ENCODE data around the gene FANCI.
A peak's percentile ranks its signal among the peaks of the same experiment; 100 is the strongest.

The FANCI gene

GRCh38 chr15:89307046-89307587 is 63.3 kb downstream of the FANCI start:
- peak; percentile 24 for DNase-seq (ENCODE audit: low spot score)

GRCh38 chr15:89307791-89308190 is 64.0 kb downstream of the FANCI start:
- DNase-seq (ENCODE audit: low spot score) = no peak

- DNase-seq (ENCODE audit: low spot score) = no peak
Measured at GRCh38 chr15:89308236-89308635, 64.5 kb downstream of the FANCI start.

DNA sequence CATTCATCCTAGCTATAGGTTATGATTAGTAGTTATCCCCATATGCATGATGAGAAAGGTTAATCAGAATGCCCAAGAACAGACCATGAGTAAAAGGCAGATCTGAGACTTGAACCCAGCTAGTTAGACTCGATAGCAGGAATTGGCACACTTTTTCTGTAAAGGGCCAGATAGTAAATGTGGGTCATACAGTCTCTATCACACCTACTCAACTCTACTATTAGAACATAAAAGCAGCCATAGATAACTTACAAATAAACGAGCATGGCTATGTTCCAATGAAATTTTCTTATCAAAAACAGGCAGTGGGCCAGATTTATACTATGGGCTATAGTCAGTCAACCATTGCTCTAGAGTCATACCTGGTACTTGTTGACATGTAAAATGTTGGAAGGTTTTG is 66.2 kb downstream of the FANCI start:
- DNase-seq (ENCODE audit: low spot score) = no peak

DNA sequence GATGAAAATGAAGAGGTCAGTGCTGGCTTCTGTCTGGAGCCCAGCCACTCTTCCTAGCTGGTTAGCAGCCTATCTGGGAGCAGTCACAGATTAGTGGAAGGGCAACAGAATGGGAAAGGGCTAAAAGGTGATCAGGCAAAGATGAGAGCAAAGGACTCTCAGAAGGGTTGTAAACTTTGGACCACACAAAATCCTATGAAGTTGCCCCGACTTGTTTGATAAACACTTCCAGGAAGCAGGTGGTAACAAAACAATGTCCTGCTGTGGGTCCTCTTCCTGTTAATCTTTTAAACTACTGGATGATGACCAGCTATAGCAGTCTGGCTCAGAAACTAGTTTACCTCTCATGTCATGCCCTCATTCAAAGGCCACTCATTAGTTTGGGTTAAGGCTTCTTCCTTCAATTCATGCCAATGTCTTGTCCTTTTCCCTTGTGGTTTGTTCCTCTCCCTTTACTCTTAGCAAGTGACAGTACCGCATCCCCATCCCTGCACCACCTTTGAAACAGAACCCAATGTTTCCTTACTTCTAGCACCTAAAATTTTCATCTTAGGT is 71.7 kb downstream of the FANCI start:
- no peak for DNase-seq (ENCODE audit: low spot score)

- no peak for DNase-seq (ENCODE audit: low spot score)
Measured at GRCh38 chr15:89316504-89316903, 72.7 kb downstream of the FANCI start.

DNA sequence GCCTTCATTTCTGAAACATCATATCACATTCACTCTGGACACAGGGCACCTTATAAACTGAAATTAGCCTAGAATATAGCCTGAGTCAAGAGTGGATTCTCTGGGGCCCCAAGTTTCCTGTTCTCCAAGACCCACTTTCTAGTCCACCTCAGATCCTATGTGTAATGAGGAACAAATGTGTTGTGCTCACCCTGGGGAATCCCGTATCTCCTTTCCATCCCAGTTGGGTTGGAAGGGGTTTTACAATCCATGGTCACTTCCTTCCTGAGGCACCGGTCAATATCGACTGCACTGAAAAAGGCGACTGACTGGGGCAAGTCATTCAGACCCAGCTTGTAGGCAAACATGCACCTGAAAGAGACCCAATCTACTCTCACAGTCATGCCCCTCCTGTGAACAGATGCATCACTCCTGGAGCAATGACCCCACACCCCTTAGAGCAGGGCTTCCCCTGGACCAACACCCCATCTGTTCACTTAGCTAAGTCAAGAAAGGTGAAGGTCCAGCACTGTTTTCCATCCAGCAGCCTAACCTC is 73.5 kb downstream of the FANCI start:
- DNase-seq (ENCODE audit: low spot score) = no peak

DNA sequence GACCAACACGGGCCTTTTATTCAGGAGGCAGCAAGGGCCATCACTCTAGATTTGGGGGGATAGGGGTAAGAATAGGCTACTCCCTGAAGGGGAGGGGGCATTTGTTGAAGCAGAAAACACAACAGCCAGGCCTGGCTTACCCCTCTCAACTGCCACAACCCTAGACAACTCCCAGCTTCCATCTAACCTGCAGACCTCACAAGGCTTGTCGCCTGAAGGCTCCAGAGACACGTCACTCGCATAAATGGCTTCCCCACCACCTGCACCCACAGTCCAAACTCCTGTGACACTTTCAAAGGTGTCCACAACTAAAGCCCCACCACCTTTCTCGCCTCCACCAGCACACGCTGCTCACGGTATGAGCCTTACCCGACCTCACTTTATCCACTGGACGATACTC is 75.9 kb downstream of the FANCI start:
- DNase-seq (ENCODE audit: low spot score) = no peak

DNA sequence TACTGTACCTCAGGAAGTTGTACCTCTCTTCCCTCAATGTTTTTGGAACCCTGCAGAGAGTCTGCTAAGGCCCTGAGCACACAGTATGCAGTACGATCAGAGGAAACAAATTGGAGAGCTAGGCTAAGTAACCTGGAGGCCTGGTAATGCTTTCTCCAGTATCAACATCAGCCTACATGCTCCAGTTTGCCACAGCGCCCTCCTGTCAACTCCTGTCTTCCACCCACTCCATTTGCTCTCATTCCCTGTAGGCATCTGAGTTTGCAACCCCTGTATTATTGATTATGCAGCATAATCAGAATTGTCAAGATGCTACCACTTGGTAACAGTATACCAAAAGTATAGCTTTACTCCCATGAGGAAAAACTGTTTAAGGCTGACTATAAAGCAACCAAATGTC is 76.4 kb downstream of the FANCI start:
- DNase-seq (ENCODE audit: low spot score) = no peak

DNA sequence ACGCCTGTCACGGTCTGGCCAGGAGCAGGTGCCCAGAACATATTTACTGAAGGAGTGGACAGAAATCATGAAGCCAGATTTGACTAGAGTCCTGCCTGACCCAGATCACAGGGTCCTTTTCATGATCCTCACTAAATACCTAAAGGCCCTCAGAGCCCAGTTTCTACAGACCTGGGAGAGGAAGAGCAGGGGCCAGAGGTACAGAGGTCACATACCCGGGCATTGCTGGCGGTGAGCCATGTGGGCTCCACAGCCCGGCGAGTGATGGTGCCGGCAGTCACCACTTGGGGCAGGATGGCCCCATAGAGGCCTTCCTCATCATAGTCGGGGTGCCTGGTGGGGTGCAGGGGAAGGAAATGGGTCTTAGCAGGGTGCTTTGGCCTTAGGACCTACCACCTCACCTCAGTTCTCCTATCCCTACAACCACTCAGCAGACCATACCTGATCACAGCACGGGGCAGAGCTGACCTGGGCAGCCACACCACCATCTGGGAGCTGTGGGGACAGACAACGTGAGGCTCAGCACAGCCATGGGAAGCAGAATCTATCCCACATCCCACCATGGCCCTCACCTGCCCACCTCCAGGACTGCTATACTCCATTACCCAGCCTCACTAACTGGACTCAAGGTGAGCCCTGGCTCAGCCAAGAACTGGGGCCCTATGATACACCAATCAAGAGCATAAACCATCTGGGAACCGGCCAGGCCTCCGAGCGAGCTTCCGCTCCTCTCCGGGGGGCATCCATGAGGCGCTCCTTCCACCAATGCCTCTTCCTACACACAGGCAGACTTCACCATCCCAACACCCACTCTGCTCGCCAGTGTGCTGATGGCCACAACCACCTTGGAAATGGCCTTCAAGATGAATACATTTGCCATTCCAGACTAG is 78.0 kb downstream of the FANCI start:
- no peak for DNase-seq (ENCODE audit: low spot score)

DNA sequence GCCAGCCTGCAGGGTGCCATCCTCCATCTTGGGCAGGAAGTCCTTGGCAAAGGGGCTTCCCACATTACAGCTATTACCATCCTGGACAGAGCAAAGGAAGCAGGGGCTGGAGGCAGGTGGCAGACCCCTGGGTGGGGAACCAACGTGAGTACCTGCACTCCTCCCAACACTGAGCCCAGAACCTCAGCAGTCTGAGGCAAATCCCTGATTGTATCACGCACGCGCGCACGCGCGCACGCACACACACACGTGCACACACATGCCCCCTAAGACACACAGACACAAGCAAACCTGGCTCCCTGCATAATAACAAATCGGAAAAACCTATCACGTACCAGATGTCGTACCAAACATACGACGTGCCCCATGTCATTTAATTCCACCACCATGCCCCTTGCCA is 79.0 kb downstream of the FANCI start:
- no peak for DNase-seq (ENCODE audit: low spot score)

DNA sequence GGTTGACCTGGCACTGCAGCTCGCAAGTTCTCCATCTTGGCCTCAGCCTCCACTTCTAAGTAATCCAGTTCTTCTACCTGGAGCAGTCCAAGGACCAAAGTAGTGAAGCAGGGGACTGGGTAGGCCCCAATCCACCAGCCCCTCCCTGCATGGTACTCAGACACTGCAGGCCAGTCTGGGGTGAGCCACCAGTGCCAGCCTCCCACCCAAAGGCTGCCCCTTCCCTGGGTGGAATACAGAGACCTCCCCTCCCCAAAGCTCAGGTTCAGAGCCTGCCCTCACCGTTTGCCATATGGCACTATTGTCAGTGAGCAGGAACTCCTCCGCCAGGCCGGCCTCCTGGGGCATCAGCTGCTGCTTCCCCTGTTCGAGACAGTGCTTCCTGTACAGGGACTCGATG is 80.0 kb downstream of the FANCI start:
- no peak for DNase-seq (ENCODE audit: low spot score)

DNA sequence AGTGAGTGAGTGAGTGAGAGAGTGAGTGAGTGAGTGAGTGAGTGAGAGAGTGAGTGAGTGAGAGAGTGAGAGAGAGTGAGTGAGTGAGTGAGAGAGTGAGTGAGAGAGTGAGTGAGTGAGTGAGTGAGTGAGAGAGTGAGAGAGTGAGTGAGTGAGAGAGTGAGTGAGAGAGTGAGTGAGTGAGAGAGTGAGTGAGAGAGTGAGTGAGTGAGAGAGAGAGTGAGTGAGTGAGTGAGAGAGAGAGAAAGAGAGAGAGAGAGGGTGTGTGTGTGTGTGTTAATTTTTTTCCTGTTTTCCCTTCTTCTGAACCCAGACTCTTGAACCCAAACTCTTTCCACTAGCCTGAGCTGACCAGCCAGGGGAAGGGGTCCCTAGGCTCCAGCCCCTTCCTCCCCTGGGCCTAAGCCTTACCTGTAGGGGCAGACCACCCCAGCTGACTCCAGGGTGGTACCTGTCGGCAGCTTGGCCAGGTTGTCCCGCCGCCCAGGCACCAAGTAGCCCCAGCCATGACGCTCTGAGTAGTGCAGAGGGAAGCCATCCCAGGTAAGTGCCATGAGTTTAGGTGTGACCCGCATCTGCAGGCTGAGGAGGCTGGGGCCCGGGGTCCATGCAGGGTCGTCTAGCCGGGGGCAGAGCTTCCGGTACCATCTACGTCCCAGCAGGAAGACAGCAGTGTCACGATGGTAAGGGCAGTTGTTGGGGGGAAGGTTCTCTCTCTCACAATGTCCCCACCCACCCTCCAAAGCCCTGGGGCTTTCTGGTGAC is 81.4 kb downstream of the FANCI start:
- no peak for DNase-seq (ENCODE audit: low spot score)

GRCh38 chr15:89326316-89326715 is 82.5 kb downstream of the FANCI start:
- DNase-seq (ENCODE audit: low spot score) = no peak

DNA sequence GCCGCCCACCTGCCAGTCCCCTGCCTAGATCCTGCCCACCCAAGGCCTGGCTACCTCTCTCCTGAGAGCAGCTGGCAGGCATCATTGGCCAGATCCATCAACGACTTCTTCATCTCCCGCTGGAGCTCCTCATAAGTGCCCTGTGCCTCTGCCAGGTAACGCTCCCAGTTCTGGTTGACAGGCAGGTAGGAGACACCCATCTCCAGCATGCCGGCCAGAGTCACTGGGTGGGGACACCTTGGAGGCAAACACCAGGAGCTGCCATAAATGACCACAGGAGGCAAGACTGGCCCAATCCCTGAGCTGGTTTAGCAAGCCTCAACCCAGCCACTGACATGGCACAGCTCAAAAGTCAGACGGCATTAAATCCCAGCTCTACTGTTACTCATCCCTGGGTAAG is 83.3 kb downstream of the FANCI start:
- no peak for DNase-seq (ENCODE audit: low spot score)

- no peak for DNase-seq (ENCODE audit: low spot score)
Measured at GRCh38 chr15:89328398-89329254, 84.8 kb downstream of the FANCI start.

DNA sequence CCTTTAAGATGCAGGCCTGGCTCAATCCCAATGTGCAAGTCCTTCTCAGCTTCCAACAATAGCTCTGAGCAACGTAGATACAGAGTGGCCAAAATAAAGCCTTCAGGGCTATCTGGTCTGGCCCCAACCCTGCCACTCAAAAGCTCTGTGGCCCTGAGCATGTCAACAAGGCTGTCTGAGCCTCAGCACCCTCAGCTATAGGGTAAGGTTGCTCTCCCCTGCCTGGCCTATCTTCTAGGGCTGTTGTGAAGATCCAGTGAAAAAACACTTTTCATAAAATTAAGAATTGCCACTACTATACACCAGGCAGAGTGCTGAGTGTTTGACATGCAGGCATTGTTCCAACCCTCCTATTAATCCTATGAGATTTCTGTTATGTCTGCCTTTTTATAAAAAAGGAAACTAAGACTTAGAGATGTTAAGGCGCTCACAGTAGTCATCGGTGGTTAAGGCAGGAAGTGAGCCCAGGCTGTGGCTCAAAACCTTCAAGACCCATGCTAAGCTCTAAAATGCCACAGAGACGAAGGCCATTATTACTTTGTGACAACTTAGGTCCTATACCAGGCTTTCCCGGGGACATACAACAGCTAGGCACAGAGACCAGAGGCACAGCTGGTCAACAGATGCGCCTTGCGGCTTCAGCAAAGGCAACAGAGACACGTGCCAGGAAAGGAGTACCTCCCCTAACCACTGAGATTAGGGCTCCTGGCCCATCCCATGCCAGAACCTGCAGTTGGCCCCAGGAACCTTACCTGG is 85.7 kb downstream of the FANCI start:
- no peak for DNase-seq (ENCODE audit: low spot score)

DNA sequence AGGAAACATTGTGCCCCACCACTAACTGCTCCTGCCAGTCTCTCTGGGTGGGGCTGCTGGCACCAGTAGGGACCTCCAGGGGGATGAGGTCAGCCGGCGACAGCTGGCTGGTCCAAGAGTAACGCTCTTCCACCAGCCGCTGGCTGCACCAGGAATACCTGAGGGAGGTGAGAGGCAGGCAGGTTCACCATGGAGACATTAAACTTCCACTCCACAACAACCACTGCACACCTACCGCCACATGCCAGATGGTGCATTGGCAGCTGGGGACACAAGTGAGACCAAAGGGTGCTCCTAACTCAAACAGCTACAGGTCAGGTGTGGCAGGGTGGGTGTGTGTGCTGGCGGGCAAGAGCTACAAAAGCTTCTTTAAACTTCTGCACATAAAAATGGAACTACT is 86.3 kb downstream of the FANCI start:
- DNase-seq (ENCODE audit: low spot score) = no peak

DNA sequence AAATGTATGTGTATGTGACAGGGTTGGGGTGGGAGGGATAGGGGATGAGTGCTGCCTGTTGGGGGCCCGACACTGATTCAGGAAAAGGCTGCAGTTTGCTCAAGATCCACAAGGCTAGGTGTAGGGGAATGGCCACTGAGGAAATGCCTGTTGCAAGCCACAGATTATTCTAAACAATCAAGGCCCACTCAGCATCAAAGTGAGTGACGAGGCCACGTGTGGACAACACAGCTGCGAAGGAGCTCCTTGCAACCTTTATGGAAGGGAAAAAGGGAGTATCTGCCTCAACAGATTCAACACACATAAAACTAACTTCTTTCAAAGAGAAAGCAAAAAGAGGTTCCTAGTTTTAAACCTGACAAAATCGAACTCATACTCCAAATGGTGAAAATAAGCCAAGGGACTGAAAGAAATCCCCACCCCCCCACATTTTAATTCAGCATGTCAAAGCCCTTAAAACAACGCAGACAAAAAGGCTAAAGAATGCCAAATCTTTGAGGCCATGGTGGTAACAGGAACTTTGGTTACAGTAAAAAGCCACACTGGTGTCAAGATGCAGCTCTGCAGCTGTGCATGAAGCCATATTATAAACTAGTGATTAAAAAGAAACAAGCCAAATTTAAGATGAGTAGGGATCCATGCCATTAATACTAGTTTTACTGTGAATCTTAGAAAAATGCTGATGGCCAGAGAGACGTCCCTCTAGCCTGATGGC is 87.3 kb downstream of the FANCI start:
- DNase-seq (ENCODE audit: low spot score) = no peak

GRCh38 chr15:89332446-89332845 is 88.7 kb downstream of the FANCI start:
- DNase-seq (ENCODE audit: low spot score) = no peak
